Measurements from ENCODE around the gene TACSTD2. TPM values are rescaled to one million over a fixed set of nuclear protein-coding genes. Genes with fewer than 3 reads are reported as not detected.
A peak's percentile ranks its signal among the peaks of the same experiment; 100 is the strongest.

The TACSTD2 gene
- polyA plus RNA-seq, 3 donors: 3.2 TPM; not detected in 2

- no peak overlapping the region for H3K9ac ChIP-seq (ENCODE audit: insufficient read depth, low read length, poor library complexity, severe bottlenecking)
- H3K9me3 ChIP-seq (replicated peaks in 1 of 2; ENCODE audit: control insufficient read depth in 1 of 2, insufficient read depth in 1 of 2, low read length in 2 of 2): no peaks in the 10 kb centered on the region
- H3K4me3 Mint-ChIP-seq: no peak overlapping the region
- H3K27ac ChIP-seq (ENCODE audit: low read depth in 1 of 2, low read length in 2 of 2): no peak overlapping the region
- H3K36me3 ChIP-seq (replicated peaks in 1 of 2; ENCODE audit: control insufficient read depth in 1 of 2, insufficient read depth in 2 of 2, low read length in 2 of 2): no peaks in the 10 kb centered on the region
- H3K9me3 Mint-ChIP-seq: peaks cover 0 to 19% (median 8%) of the 10 kb centered on the region in 7 donors
- intact Hi-C loops (cut with micrococcal nuclease): no loop called here
- peaks cover 28 to 70% (median 49%) of the 10 kb centered on the region in 3 donors for H3K27me3 Mint-ChIP-seq (ENCODE audit: low read depth in 3 of 3)
- H3K27me3 ChIP-seq (ENCODE audit: control insufficient read depth in 2 of 2, insufficient read depth in 2 of 2, low read length in 2 of 2): peaks cover 5 to 57% of the 10 kb centered on the region in 2 donors
- peaks cover 26% of the 10 kb centered on the region for H3K4me1 Mint-ChIP-seq
- H3K4me1 ChIP-seq (ENCODE audit: control insufficient read depth in 1 of 2, insufficient read depth in 2 of 2, low read length in 2 of 2): peaks cover 24 to 42% of the 10 kb centered on the region in 2 donors
- TF ChIP-seq CTCF (IDR thresholded peaks at IDR 0.05): no peak
- H3K27ac Mint-ChIP-seq: peak overlapping the region in 1 of 7 donors; percentile 32
- H3K4me2 ChIP-seq (replicated peaks; ENCODE audit: extremely low read depth, low read length, poor library complexity, severe bottlenecking): no peak overlapping the region
- DNase-seq: no peak
- 94% methylated on average over 2 of the region's 4 CpGs for WGBS (ENCODE audit: insufficient coverage)
- peaks cover 9 to 13% of the 10 kb centered on the region in 2 donors for H3K36me3 Mint-ChIP-seq
- peaks cover 29% of the 10 kb centered on the region for H3K79me2 ChIP-seq (ENCODE audit: insufficient read depth, low read length)
- no peak overlapping the region for H3K4me3 ChIP-seq (replicated peaks in 1 of 3; ENCODE audit: low read depth in 2 of 3, low read length in 3 of 3)
- no peaks in the 10 kb centered on the region for H4K20me1 ChIP-seq (ENCODE audit: insufficient read depth, low read length)
- H2AFZ ChIP-seq (ENCODE audit: insufficient read depth, low read depth, low read length, poor library complexity, severe bottlenecking): no peak overlapping the region
These were observed 3.1 kb downstream of the TACSTD2 start for GRCh38 chr1:58573705-58574591.

- peaks cover 25 to 63% (median 41%) of the 10 kb centered on the region in 3 donors for H3K27me3 Mint-ChIP-seq (ENCODE audit: low read depth in 3 of 3)
- intact Hi-C loops (cut with micrococcal nuclease): no loop called here
- H3K4me3 Mint-ChIP-seq: peak overlapping the region in 1 of 2 donors; percentile 28
- H3K27ac Mint-ChIP-seq: no peak overlapping the region
- no peak for TF ChIP-seq CTCF (IDR thresholded peaks at IDR 0.05)
- peaks cover 0 to 19% (median 8%) of the 10 kb centered on the region in 7 donors for H3K9me3 Mint-ChIP-seq
- no peak overlapping the region for H3K4me2 ChIP-seq (replicated peaks; ENCODE audit: extremely low read depth, low read length, poor library complexity, severe bottlenecking)
- H3K9me3 ChIP-seq (replicated peaks in 1 of 2; ENCODE audit: control insufficient read depth in 1 of 2, insufficient read depth in 1 of 2, low read length in 2 of 2): no peaks in the 10 kb centered on the region
- no peaks in the 10 kb centered on the region for H3K36me3 ChIP-seq (replicated peaks in 1 of 2; ENCODE audit: control insufficient read depth in 1 of 2, insufficient read depth in 2 of 2, low read length in 2 of 2)
- no peak overlapping the region for H3K4me3 ChIP-seq (replicated peaks in 1 of 3; ENCODE audit: low read depth in 2 of 3, low read length in 3 of 3)
- DNase-seq: no peak
- H3K4me1 Mint-ChIP-seq: peaks cover 26% of the 10 kb centered on the region
- no CpG with 5 or more reads among the region's 2 CpGs for WGBS (ENCODE audit: insufficient coverage)
- H4K20me1 ChIP-seq (ENCODE audit: insufficient read depth, low read length): no peaks in the 10 kb centered on the region
- H3K4me1 ChIP-seq (ENCODE audit: control insufficient read depth in 1 of 2, insufficient read depth in 2 of 2, low read length in 2 of 2): peaks cover 22 to 38% of the 10 kb centered on the region in 2 donors
- H2AFZ ChIP-seq (ENCODE audit: insufficient read depth, low read depth, low read length, poor library complexity, severe bottlenecking): no peak overlapping the region
- H3K79me2 ChIP-seq (ENCODE audit: insufficient read depth, low read length): peaks cover 29% of the 10 kb centered on the region
- H3K27ac ChIP-seq (ENCODE audit: low read depth in 1 of 2, low read length in 2 of 2): no peak overlapping the region
- H3K36me3 Mint-ChIP-seq: peaks cover 9 to 13% of the 10 kb centered on the region in 2 donors
- peaks cover 5 to 52% of the 10 kb centered on the region in 2 donors for H3K27me3 ChIP-seq (ENCODE audit: control insufficient read depth in 2 of 2, insufficient read depth in 2 of 2, low read length in 2 of 2)
- no peak overlapping the region for H3K9ac ChIP-seq (ENCODE audit: insufficient read depth, low read length, poor library complexity, severe bottlenecking)
These were observed 3.9 kb downstream of the TACSTD2 start for GRCh38 chr1:58573138-58573537.

Measured in CD14-positive monocyte (primary cell).